EL (cell line): Measurements from ENCODE around the gene TOR3A.
"Not testable (repeated sequence)": the region's sequence is repeated elsewhere in the genome, so short reads cannot be mapped to it uniquely, and the experiment has no call there.

ENCODE experiments used
- DNase-seq: peaks from one replicate; pipeline ENCODE4 v3.0.0-alpha.2; 2016

Gene TOR3A

GRCh38 chr1:179108644-179109043 is 26.8 kb downstream of the TOR3A start:
- DNase-seq: no peak

- DNase-seq: no peak
These were observed 33.3 kb downstream of the TOR3A start for GRCh38 chr1:179115181-179115580.

GRCh38 chr1:179119513-179119912 is 37.6 kb downstream of the TOR3A start:
- DNase-seq: no peak

GRCh38 chr1:179120736-179121135 is 38.9 kb downstream of the TOR3A start:
- DNase-seq: no peak

- peak; percentile 58 for DNase-seq
These were observed 39.5 kb downstream of the TOR3A start for GRCh38 chr1:179121159-179121938.

- DNase-seq: peak; percentile 60
These were observed 43.0 kb downstream of the TOR3A start for GRCh38 chr1:179124873-179125272.

- DNase-seq: no peak
These were observed 44.6 kb downstream of the TOR3A start for GRCh38 chr1:179126338-179127060.

GRCh38 chr1:179127163-179127895 is 45.5 kb downstream of the TOR3A start:
- peak; percentile 64 for DNase-seq

- DNase-seq: no peak
These were observed 46.6 kb downstream of the TOR3A start for GRCh38 chr1:179128520-179128919.

GRCh38 chr1:179129702-179130473 is 48.0 kb downstream of the TOR3A start:
- peak; percentile 54 for DNase-seq

- DNase-seq: not testable (repeated sequence)
These were observed 53.3 kb downstream of the TOR3A start for GRCh38 chr1:179135168-179135567.

- DNase-seq: not testable (repeated sequence)
These were observed 53.8 kb downstream of the TOR3A start for GRCh38 chr1:179135707-179136106.

GRCh38 chr1:179137617-179138255 is 55.9 kb downstream of the TOR3A start:
- no peak for DNase-seq

GRCh38 chr1:179138755-179139154 is 56.9 kb downstream of the TOR3A start:
- not testable (repeated sequence) for DNase-seq

- peak; percentile 76 for DNase-seq
These were observed 59.9 kb downstream of the TOR3A start for GRCh38 chr1:179141592-179142251.

- peak; percentile 98 for DNase-seq
These were observed 61.0 kb downstream of the TOR3A start for GRCh38 chr1:179142889-179143299.

GRCh38 chr1:179143322-179143721 is 61.5 kb downstream of the TOR3A start:
- DNase-seq: peak; percentile 92

- peak; percentile 51 for DNase-seq
These were observed 62.8 kb downstream of the TOR3A start for GRCh38 chr1:179144626-179145025.

GRCh38 chr1:179145521-179145920 is 63.7 kb downstream of the TOR3A start:
- DNase-seq: no peak
